CD4-positive, alpha-beta T cell treated with Interleukin-10 for 1 hour (primary cell): Measurements from ENCODE around the gene PRRC2B.
"Not testable (repeated sequence)": the region's sequence is repeated elsewhere in the genome, so short reads cannot be mapped to it uniquely, and the experiment has no call there.

Experiments used
- DNase-seq: peaks from one replicate; pipeline ENCODE4 v3.0.0-alpha.2; 2020

The PRRC2B gene

DNA sequence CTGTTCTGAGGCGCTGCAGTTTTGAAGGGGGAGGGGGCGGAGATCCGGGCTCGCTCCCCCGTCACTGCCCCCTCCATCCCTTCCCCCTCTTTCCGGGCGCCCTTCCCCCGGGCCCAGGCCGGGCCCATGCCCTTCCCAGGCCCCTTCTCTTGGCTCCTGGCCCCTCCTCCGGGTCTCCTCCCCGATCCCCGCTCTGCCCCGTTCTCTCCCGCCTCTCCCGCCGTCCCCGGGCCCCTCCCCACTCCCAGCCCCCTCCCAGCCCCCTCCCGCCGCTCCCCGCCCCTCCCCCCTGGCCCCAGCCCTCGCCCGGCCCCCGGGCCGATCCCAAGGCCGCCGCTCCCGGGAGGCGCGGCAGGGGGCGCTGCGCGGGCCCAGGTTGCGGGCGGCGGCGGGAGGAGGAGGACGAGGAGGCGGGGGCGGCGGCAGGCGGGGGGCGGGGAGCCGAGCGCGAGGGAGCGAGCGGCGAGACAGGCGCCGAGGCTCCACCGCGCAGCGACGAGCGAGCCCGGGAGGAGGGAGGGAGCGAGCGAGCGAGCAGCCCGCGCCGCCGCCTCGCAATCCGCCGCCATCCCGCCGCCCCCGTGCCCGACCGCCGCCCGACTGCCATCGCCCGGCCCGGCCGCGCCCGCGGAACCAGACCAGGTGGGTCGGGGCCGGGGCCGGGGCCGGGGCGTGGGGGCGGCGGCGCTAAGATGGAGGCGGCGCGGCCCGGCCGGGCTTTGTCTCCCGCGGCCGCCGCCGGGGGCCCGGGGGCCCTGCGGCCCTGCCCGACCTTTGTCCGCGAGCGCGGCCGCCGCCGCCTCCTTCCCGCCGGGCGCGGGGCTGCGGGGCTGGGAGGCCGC lies at the start of gene PRRC2B:
TSS of gene PRRC2B (plus strand) at position 465 of the 842 bp plus-strand sequence. CDS start 36,059 bp downstream, outside the sequence.
- DNase-seq = peak; percentile 86

GRCh38 chr9:131344931-131345535 lies 48.9 kb upstream of the PRRC2B start:
- DNase-seq = not testable (repeated sequence)

DNA sequence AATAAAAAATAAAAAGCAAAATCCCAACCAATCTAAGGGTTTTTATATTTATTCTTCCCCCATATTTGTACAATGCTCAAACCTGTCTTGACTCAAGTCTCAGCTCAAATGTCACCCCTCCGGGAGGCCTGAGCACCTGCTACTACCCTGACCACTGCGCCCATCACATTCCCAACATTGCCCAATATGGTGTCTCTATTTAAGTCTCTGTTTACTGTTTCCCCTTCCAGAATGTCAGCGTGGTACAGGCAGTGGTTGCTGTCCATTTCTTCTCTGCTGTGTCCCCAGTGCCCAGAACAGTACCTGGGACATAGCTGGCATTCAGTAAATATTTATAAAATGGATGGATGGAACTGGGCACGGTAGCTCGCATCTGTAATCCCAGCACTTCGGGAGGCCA lies 47.3 kb upstream of the PRRC2B start:
- no peak for DNase-seq

DNA sequence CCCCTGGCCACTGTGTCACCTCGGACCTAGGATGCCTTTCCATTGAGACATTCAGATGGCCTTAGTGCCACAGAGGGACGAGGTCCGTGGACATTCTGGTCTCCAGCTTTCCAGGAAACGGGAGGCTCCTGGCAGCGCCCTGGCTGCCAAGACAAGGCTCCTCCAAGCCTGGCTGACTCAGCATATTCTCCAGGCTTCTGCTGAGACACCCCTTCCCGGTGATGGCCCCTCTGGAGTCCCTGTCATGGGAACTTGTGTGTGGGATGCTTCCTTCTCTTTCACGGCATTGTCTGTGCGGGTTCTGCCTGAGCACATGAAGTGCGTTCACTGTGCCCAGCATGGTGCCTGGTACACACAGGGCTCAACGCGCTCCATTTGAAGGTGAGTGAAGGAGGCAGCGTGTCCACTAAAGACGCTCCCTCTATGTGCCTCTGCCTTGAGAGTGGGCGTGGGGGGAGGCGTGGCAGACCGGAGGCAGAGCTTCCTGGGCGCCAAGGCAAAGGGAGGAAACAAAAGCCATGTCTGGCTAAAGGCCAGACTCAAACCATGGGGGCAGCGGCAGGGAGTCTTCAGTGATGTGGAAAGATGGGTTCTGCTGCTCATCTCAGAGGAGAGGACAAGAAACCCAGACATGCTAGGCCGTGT lies 46.4 kb upstream of the PRRC2B start:
- no peak for DNase-seq

GRCh38 chr9:131348631-131349521 lies 45.0 kb upstream of the PRRC2B start:
- DNase-seq = no peak

DNA sequence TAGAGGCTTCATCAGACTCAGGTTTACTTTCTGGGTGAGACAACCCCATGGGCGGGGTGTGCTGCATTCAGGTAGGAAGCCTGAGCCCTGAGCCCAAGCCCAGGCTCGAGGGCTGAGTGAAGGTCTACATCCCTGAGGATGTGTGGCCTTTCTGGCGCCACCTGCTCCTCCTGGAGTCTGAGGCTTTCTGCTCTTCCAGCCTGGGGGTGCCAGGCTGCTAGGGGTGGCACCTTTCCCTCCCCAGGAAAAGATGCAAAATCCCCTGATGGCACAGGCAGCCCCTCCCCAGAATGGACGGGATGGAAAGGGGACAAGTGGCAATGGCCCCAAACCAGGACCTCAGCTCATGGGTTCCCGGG lies 44.4 kb upstream of the PRRC2B start:
- no peak for DNase-seq

GRCh38 chr9:131349881-131350563 lies 43.9 kb upstream of the PRRC2B start:
- peak; percentile 85 for DNase-seq

DNA sequence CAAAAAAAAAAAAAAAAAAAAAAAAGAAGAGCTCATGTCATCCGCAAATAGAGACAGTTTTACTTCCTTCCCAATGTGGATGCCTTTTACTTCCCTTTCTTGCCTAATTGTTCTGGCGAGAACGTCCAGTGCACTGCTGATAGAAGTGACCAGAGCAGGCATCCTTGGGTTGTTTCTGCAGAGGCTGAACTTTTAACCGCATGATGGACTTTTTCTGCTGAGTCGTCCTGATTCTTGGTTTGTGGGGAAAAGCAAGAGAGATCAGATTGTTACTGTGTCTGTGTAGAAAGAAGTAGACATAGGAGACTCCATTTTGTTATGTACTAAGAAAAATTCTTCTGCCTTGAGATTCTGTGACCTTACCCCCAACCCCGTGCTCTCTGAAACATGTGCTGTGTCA lies 37.4 kb upstream of the PRRC2B start:
- DNase-seq = not testable (repeated sequence)

DNA sequence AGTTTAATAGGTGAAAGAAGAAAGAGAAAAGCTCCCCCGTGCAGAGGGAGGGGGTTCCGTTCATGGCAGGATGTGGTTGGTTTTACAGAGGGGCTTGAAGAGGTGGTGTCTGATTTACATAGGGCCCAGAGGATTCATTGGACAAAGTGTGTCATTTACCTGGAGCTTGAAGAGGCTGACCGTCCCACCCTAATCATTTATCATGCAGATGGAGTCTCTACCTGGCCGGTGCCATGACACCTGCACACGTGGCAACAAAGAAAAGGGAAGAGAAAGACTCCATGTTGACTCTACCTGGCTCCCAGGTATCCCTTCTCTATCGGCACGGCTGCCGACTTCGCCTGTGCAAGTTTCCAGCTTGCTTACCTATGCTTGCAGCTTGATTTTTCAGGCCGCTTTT lies 35.3 kb upstream of the PRRC2B start:
- DNase-seq = no peak

DNA sequence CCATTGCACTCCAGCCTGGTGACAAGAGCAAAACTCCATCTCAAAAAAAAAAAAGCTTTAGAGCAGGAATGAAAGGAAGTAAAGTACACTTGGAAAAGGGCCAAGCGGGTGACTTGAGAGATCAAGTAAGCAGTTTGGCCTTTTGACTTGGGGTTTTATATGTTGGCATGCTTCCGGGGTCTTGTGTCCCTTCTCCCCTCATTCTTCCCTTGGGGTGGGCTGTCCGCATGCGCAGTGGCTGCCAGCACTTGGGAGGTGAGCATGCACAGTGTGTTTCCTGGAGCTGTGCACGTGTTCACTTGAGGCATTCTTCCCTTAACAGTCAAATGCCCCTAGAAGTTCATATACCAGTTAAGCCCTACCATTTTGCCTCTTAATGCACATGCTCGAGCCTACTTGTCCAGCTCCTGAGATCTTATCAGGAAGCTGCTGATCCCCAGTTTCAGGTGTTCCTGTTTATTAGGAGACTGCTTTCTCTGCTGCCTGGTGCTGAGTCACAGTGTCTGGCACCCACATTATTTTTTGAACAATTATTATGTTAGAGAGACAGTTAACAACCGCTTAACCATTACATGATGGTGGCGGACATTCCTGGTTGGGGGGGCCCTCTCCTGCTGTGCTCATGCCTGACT lies 32.6 kb upstream of the PRRC2B start:
- peak; percentile 12 for DNase-seq

DNA sequence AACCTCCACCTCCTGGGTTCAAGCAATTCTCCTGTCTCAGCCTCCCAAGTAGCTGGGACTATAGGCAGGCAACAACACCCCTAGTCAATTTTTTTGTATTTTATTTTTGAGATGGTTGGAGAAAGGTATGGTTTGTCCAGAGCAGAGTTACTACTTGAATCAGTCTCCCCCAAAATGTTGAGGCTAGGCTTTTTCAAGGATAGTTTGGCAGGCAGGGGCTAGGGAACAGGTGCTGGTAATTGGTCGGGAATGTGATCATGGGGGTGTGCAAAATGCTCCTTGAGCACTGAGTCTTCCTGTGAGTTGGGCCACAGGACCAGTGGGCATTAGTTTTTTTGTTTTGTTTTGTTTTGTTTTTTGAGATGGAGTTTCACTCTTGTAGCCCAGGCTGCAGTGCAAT lies 28.3 kb upstream of the PRRC2B start:
- DNase-seq = no peak

- peak; percentile 11 for DNase-seq
These were observed 27.0 kb upstream of the PRRC2B start for GRCh38 chr9:131366761-131367401.

DNA sequence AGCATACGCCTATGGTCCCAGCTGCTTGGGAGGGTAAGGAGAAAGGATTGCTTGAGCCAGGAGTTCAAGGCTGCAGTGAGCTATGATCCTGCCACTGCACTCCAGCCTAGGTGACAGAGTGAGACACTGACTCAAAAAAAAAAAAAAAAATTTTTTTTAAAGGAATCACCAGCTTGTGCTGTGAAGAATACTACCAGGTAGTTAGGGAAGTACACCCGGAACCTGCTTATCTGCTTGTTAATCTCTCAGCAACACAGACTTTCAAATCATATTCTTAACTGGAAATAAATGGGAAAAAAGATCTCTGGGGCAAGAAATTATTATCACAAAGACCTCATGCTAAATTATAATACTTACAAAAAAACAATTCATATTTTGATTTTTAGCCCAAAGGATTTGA lies 26.4 kb upstream of the PRRC2B start:
- DNase-seq = no peak

- no peak for DNase-seq
These were observed 23.2 kb upstream of the PRRC2B start for GRCh38 chr9:131370638-131371037.

GRCh38 chr9:131372599-131372973 lies 21.3 kb upstream of the PRRC2B start:
- not testable (repeated sequence) for DNase-seq

GRCh38 chr9:131374638-131375037 lies 19.2 kb upstream of the PRRC2B start:
- not testable (repeated sequence) for DNase-seq

GRCh38 chr9:131379056-131379455 lies 14.8 kb upstream of the PRRC2B start:
- DNase-seq = no peak

DNA sequence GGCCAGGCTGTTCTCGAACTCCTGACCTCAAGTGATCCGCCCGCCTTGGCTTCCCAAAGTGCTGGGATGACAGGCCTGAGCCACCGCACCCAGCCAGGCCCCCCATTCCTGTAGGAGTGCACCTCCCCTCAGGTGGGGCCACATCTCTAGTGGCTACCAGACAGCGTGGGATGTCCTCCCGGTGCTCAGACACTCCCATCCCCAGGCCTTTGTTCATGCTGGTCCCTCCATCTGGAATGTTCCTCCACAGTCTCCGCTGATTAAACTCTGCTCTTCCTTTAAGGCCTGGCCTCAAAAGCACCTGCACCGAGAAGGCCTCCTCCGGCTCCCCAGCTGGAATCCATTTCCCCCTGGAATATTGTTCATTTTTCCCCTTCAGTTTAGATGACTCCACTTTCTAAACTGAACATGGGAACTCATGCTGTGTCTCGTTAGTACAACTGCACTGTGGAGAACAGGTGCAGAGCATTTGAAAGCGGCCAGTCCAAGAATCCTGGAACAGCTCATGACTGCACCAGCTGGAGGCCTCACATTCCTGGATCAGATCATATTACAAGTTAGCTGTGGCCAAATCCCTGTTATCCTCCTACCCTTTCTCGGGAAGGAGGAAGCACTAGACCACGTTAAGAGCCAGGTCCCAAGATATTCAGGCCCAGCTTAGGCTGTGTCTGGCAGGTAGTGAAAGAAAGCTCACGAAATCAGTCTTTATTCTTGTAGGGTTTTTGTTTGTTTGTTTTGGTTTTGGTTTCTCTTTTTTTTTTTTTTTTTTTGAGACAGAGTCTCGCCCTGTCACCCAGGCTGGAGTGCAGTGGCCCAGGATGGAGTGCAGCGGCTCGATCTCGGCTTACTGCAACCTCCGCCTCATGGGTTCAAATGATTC lies 10.8 kb upstream of the PRRC2B start:
- no peak for DNase-seq

GRCh38 chr9:131385296-131385695 lies 8.6 kb upstream of the PRRC2B start:
- DNase-seq = no peak

GRCh38 chr9:131386281-131386680 lies 7.6 kb upstream of the PRRC2B start:
- peak; percentile 9 for DNase-seq
